Transverse colon (tissue), 3 donors: ENCODE measurements around the gene RASL10B.

Source experiments
- CTCF ChIP-seq, 5 experiments: fragments of 200-600 bp in 3 of 5; fragments of 450-650 bp in 2 of 5; sonication (generic) in 3 of 5; IDR thresholded peaks; 1 replicate in 2 of 5; 2 replicates in 3 of 5; pipeline ENCODE4 v1.5.1; 2016 to 2017; ENCODE audit warnings: antibody characterized with exemption in 5 of 5, inconsistent platforms in 3 of 5, mild to moderate bottlenecking in 2 of 5, moderate library complexity in 1 of 5
- EP300 ChIP-seq: sonication (generic); formaldehyde crosslinking; IDR thresholded peaks from one replicate; pipeline ENCODE4 v1.6.1; 2017; ENCODE audit warnings: antibody characterized with exemption, low read depth
- POLR2A ChIP-seq: fragments of 450-650 bp; IDR thresholded peaks from one replicate; pipeline ENCODE4 v1.6.1; 2016; ENCODE audit warnings: antibody characterized with exemption, mild to moderate bottlenecking, moderate library complexity

- TF ChIP-seq POLR2A (no peak), CTCF (IDR thresholded peaks at IDR 0.05) (no peak), EP300 (no peak)
Observed at GRCh38 chr17:35740997-35741931, 9.8 kb downstream of the RASL10B start.
